ENCODE results near the gene AGAP3. TPM values are rescaled to one million over a fixed set of nuclear protein-coding genes. Genes with fewer than 3 reads are reported as not detected.

Gene AGAP3
- total and polyA plus RNA-seq, 8 donors, result 83.3 to 167 (median 100) TPM

DNA sequence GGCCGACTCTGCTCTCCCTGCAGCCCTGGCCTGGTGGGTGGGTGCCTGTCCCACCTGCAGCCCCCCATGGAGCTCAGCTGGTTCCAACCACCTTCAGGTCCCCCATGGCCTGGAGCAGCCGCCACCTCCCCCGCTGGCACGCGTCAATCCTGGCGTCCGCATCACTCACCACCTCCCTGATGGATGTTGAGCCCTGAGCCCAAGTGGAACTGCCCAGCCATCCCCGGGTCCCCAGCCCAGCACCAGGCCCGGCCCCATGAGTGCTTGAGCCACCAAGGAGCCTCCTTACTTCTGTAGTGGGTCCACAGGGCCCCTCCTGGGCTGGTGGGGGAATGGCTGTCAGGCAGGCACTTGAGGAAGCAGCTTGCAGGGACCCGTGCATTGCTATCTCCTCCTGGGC, 14.6 kb downstream of the AGAP3 start:
- ATAC-seq (no peak), DNase-seq (peak in 1 of 4 donors; percentile 63)
- Histone ChIP-seq H3K27me3 (no peaks in the 10 kb centered on the region), H3K27ac (no peak overlapping the region), H3K9me3 (no peaks in the 10 kb centered on the region), H3K36me3 (peaks cover 0 to 4% of the 10 kb centered on the region in 2 donors), H3K4me1 (peaks cover 0 to 10% of the 10 kb centered on the region in 2 donors), H3K4me3 (no peak overlapping the region)
- intact Hi-C loops (cut with DNase I), result no loop called here
- TF ChIP-seq, protein P1, sequence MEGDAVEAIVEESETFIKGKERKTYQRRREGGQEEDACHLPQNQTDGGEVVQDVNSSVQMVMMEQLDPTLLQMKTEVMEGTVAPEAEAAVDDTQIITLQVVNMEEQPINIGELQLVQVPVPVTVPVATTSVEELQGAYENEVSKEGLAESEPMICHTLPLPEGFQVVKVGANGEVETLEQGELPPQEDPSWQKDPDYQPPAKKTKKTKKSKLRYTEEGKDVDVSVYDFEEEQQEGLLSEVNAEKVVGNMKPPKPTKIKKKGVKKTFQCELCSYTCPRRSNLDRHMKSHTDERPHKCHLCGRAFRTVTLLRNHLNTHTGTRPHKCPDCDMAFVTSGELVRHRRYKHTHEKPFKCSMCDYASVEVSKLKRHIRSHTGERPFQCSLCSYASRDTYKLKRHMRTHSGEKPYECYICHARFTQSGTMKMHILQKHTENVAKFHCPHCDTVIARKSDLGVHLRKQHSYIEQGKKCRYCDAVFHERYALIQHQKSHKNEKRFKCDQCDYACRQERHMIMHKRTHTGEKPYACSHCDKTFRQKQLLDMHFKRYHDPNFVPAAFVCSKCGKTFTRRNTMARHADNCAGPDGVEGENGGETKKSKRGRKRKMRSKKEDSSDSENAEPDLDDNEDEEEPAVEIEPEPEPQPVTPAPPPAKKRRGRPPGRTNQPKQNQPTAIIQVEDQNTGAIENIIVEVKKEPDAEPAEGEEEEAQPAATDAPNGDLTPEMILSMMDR (IDR thresholded peaks at IDR 0.05), result no peak

DNA sequence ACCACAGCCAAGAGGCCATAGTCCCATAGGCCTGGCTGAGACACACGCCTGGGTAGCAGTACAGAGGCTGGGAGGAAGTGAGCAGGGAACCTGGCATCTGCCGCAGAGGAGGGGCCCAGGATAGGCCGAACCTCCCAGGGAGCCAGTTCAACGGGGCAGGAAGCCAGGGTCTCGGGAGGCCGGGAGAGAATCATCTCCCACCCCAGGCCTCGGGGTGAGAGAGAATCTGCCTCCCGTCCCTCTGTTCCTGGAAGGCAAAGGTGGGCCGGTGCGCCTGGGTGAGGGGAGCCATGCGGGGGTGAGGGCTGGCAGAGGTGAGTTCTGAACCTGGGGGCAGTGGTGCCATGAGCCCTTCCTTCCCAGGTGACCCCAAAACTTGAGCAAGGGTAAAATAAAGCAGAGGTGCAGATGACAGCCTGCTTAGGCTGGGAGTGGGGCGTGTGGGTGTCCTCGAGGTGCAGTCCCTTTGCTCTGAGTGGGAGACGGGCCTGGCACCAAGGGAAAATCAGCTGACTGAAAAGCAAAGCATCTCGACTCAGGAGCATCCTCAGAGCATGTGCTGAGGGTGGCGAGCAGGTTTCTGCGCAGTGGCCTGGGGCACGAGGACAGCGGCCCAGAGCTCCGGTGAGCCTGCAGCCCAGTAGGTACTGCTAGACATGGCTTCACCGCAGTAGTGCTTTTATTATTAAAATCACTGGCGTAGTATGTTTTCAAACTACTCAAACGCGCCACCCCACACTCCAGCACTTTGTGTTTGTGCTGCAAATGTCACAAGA, 15.5 kb downstream of the AGAP3 start:
- Histone ChIP-seq H3K9me3 (no peaks in the 10 kb centered on the region), H3K4me3 (no peak overlapping the region), H3K4me1 (peaks cover 0 to 10% of the 10 kb centered on the region in 2 donors), H3K27me3 (no peaks in the 10 kb centered on the region), H3K27ac (no peak overlapping the region), H3K36me3 (peaks cover 0 to 8% of the 10 kb centered on the region in 2 donors)
- intact Hi-C loops (cut with DNase I), result no loop called here
- ATAC-seq (no peak), DNase-seq (peak in 1 of 4 donors; percentile 68)
- TF ChIP-seq, protein P1 (IDR thresholded peaks at IDR 0.05), result no peak

DNA sequence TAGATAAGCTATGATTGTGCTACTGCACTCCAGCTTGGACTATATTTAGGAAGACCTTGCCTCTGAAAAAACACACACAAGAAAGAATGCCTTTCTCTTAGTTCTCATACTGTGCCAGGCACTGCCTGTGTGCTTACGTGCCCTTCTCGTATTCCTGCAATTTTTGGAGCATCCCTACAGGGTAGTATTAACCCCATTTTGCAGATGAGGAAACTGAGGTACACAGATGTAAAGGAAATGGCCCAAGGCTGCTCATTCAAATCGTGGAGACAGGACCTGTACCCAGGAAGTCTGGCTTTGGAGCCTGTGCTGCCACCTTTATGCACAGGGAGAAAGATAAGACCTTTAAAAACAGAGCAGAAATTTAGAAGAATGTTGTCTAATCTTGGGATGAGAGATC, 16.7 kb downstream of the AGAP3 start:
- no peak for DNase-seq
- Histone ChIP-seq H3K4me3 (no peak overlapping the region), H3K9me3 (no peaks in the 10 kb centered on the region), H3K4me1 (peaks cover 0 to 10% of the 10 kb centered on the region in 2 donors), H3K27me3 (no peaks in the 10 kb centered on the region), H3K27ac (no peak overlapping the region), H3K36me3 (peaks cover 0 to 8% of the 10 kb centered on the region in 2 donors)
- intact Hi-C loops (cut with DNase I), result no loop called here
- TF ChIP-seq, protein P1 (IDR thresholded peaks at IDR 0.05), result no peak
- no peak for ATAC-seq

DNA sequence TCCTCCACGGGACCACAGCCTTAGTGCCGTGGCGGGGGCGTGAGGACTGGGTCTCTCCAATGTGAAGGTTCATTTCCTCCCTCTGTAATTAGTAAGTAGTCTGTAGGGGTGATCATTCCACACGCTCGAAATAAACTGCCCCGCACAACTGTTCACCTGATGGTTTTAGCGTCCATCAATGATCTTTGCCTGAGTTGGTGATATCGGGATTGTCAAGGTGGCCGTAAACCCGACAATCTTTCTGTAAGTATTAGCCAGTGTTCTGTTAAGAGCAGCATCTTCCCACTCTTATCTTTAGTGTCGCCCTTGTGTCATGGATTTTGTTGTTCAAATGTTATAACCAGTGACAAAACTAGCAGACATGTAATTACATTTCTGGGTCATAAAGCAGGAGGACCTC, 17.7 kb downstream of the AGAP3 start:
- Histone ChIP-seq H3K4me1 (peaks cover 0 to 13% of the 10 kb centered on the region in 2 donors), H3K4me3 (no peak overlapping the region), H3K9me3 (no peaks in the 10 kb centered on the region), H3K27ac (no peak overlapping the region), H3K27me3 (no peaks in the 10 kb centered on the region), H3K36me3 (peaks cover 0 to 8% of the 10 kb centered on the region in 2 donors)
- intact Hi-C loops (cut with DNase I), result no loop called here
- ATAC-seq, result no peak
- TF ChIP-seq, protein P1 (IDR thresholded peaks at IDR 0.05), result no peak
- peak in 1 of 4 donors; percentile 28 for DNase-seq

DNA sequence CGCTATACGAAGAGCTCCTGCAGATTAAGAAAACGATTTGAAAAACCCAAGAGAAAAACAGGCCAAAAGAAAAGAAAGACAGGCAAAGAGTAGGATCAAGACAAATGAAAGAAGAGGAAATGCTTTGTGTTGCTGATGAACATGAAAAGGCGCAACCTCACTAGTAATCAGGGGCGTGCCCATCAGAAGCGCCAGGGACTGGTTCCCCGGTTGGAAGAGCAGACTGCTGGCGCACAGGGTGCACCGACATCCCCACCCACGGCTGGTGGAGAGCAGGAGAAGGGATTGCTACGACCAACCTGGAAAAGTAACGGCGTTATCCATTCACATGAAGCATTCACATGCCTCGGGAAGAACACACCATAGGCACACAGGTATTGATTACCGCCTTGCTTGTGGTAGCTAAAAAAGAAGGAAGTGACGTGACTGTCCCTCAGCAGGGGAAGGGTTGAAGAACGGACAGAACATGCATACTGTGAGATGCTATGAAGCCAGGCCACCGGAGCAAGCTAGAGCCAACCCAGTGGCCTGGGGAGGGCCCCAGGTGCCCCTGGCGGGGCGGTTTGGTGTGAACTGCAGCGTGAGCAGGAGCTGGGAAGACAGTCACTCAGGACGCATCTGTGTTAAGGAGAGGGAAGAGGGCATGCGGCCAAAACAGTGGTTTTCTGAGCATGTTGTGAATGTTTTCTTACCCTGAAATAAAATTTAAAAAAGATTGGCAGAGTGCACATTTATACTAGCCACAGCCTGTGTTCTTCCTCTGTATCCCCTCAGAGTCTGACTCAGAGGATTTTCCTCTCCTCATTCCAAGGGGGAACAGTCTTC, 18.3 kb downstream of the AGAP3 start:
- Histone ChIP-seq H3K36me3 (peaks cover 0 to 8% of the 10 kb centered on the region in 2 donors), H3K27me3 (no peaks in the 10 kb centered on the region), H3K27ac (no peak overlapping the region), H3K4me3 (no peak overlapping the region), H3K9me3 (no peaks in the 10 kb centered on the region), H3K4me1 (peaks cover 0 to 15% of the 10 kb centered on the region in 2 donors)
- no peak for ATAC-seq
- DNase-seq, result peak in 1 of 4 donors; percentile 36
- TF ChIP-seq, protein P1 (IDR thresholded peaks at IDR 0.05), result no peak
- intact Hi-C loops (cut with DNase I), result no loop called here
